Thymus (tissue), 11 donors: Measurements from ENCODE around the gene OR1E2. TPM values are rescaled to one million over a fixed set of nuclear protein-coding genes. Genes with fewer than 3 reads are reported as not detected.
"Not testable (repeated sequence)": the region's sequence is repeated elsewhere in the genome, so short reads cannot be mapped to it uniquely, and the experiment has no call there.

ENCODE experiments used
- DNase-seq, 9 donors: peaks; one replicate each; pipeline ENCODE4 v3.0.0-alpha.2; 2013; ENCODE audit warnings: low spot score in 9 of 9, low read depth in 6 of 9, missing footprints in 1 of 9
- H3K27ac ChIP-seq, 2 donors: one replicate each; pipeline ENCODE4 v1.5.1; 2013; ENCODE audit warnings: control low read depth in 1 of 2, low read depth in 1 of 2, low read length in 1 of 2, mild to moderate bottlenecking in 1 of 2, moderate library complexity in 1 of 2
- H3K27me3 ChIP-seq, 2 donors: one replicate each; pipeline ENCODE4 v1.5.1; 2013; ENCODE audit warnings: low read length in 1 of 2; ENCODE audit not compliant: control insufficient read depth in 2 of 2, insufficient read depth in 1 of 2
- H3K36me3 ChIP-seq, 2 donors: one replicate each; pipeline ENCODE4 v1.5.1; 2013; ENCODE audit warnings: low read length in 1 of 2, mild to moderate bottlenecking in 1 of 2, moderate library complexity in 1 of 2; ENCODE audit not compliant: control insufficient read depth in 2 of 2, insufficient read depth in 2 of 2
- H3K4me1 ChIP-seq, 2 donors: one replicate each; pipeline ENCODE4 v1.5.1; 2013; ENCODE audit warnings: low read length in 2 of 2; ENCODE audit not compliant: control insufficient read depth in 2 of 2, insufficient read depth in 2 of 2
- H3K4me3 ChIP-seq, 2 donors: one replicate each; pipeline ENCODE4 v1.5.1; 2013; ENCODE audit warnings: low read length in 2 of 2, control low read depth in 1 of 2, mild to moderate bottlenecking in 1 of 2
- H3K9me3 ChIP-seq, 2 donors: one replicate each; pipeline ENCODE4 v1.5.1; 2013; ENCODE audit warnings: low read length in 1 of 2, mild to moderate bottlenecking in 1 of 2; ENCODE audit not compliant: control insufficient read depth in 2 of 2, insufficient read depth in 1 of 2
- WGBS: extraction: QIAGEN DNeasy Blood & Tissue Kit; methylation state at CpG from one replicate; pipeline ENCODE4 v1.1.7; 2013; 5-methylcytosine and 5-hydroxymethylcytosine counted together
- polyA plus RNA-seq: library from polyadenylated mRNA; stranded (reverse); fragments of 200-250 nt; gene quantifications from one replicate; pipeline ENCODE4 v1.2.3, GENCODE V29; 2013
- total RNA-seq: library from RNA; stranded (reverse); fragments of 120-200 nt; gene quantifications from one replicate; pipeline ENCODE4 v1.2.4, GENCODE V29; 2013
- donor health status: healthy.

Gene OR1E2
- total and polyA plus RNA-seq, 2 donors, result 0.05 TPM; not detected in 1

DNA sequence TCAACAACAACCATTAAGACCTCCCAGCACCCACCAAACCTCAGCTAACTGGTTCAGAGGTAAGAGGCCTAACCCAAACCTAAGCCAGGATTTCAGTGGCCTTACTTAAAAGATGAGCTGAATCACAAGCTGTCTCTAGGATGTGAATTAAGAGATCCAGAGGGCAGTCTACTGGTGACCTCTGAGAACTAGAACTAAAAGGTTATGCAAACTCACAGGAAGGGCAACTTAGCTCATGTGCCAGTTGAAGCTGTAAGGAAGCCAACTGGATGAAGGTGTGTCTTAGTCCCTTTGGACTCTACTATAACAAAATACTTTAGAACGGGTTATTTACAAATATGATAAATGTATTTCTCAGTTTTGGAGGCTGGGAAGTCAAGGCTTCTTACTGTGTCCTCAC lies 32.7 kb upstream of the OR1E2 start:
- H3K27me3 ChIP-seq, H3K27ac ChIP-seq, H3K4me1 ChIP-seq, DNase-seq, H3K4me3 ChIP-seq, H3K9me3 ChIP-seq, H3K36me3 ChIP-seq: not testable (repeated sequence)
- 98% methylated on average over 1 of the region's 1 CpG for WGBS

GRCh38 chr17:3448059-3448665 lies 14.5 kb upstream of the OR1E2 start:
- Histone ChIP-seq H3K4me3 (no peak overlapping the region), H3K4me1 (no peaks in the 10 kb centered on the region), H3K27ac (no peak overlapping the region), H3K9me3 (no peaks in the 10 kb centered on the region), H3K36me3 (no peaks in the 10 kb centered on the region), H3K27me3 (no peaks in the 10 kb centered on the region)
- DNase-seq, result no peak
- WGBS, result 74% methylated on average over 2 of the region's 2 CpGs

DNA sequence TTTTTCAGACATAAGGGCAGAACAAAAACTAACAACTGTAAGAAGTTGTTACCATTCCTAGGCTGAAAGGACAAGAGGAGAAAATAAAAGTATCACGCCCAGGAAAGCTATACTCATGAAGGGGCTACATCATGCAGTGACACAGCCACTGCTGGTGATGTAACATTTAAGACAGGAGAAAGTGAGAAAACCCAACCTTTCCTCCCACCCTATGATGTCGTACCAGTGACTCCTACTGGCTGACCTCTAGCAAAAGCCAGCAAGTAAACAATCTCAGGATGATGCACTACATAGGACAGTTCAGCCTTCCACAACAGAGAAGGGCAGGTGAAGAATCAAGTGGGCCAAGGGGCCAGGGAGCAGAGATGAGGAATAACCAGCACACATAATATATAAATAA lies 14.0 kb upstream of the OR1E2 start:
- no peaks in the 10 kb centered on the region for H3K27me3 ChIP-seq
- DNase-seq, result peak in 2 of 9 donors; percentile 4 to 12
- H3K27ac ChIP-seq, result no peak overlapping the region
- WGBS, result 41% methylated on average over 2 of the region's 2 CpGs
- H3K36me3 ChIP-seq, result no peaks in the 10 kb centered on the region
- no peaks in the 10 kb centered on the region for H3K4me1 ChIP-seq
- no peaks in the 10 kb centered on the region for H3K9me3 ChIP-seq
- no peak overlapping the region for H3K4me3 ChIP-seq

DNA sequence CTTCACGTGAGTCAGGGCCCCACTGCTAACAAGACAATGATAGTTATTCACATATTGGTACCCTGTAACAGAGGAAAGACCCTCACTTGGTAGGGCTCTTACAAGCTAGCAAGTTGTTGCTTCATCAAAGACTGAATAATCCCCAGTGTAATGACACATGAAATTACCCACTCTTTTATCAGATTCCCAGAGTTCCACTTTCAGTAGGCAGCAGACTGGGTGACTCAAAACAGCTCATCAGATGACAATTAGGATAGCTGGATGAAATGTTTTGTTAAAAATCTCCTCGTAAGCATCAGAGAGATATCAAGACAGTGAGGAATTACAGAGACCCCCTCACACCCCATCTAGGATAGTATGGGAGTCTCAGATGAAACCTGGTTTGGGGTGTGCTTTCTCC lies 6.8 kb upstream of the OR1E2 start:
- Histone ChIP-seq H3K9me3 (no peaks in the 10 kb centered on the region), H3K36me3 (no peaks in the 10 kb centered on the region), H3K27ac (no peak overlapping the region), H3K27me3 (no peaks in the 10 kb centered on the region), H3K4me1 (no peaks in the 10 kb centered on the region), H3K4me3 (no peak overlapping the region)
- DNase-seq, result no peak
- 95% methylated on average over 2 of the region's 2 CpGs for WGBS

DNA sequence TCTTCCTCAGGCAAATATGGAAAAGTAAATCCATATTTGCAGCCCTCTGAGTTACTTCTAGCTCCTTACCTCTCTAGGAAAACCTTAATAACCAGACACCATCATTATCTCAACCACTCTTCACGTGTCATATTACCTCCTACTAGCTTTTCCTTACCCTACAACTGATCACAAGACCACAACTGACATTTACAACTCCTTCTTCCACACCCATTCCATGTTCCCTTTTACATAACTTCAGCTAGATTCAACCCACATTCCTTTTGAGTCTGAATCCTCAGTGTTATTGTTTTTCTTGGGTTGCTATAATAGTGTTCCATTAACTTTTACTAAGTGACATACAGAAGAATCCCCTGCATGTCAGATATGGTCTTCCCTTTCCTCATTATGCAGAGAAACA lies 4.7 kb upstream of the OR1E2 start:
- Histone ChIP-seq H3K9me3 (no peaks in the 10 kb centered on the region), H3K4me1 (no peaks in the 10 kb centered on the region), H3K4me3 (no peak overlapping the region), H3K36me3 (no peaks in the 10 kb centered on the region), H3K27me3 (no peaks in the 10 kb centered on the region), H3K27ac (no peak overlapping the region)
- whole genome bisulfite sequencing, result 81% methylated on average over 1 of the region's 1 CpG
- no peak for DNase-seq

DNA sequence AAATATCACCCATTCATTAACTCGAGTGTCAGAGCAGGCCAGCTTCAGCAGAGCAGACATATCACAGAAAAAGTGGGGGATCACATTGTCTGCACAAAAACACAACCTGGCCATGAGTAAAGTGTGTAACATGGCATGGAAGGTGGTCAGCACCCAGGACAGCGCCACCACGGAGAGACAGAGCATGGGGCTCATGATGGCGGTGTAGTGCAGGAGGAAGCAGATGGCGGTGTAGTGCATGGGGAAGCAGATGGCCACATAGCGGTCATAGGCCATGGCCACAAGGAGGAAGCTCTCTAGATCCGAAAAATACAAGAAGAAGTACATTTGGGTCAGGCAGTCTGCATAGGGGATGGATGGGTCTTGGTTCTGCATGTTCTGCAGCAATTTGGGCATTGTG lies 426 bp downstream of the OR1E2 start:
- not testable (repeated sequence) for H3K27me3 ChIP-seq, H3K4me1 ChIP-seq, H3K9me3 ChIP-seq, H3K36me3 ChIP-seq, H3K4me3 ChIP-seq, H3K27ac ChIP-seq
- 14% methylated on average over 7 of the region's 7 CpGs for WGBS
- DNase-seq, result peak in 2 of 9 donors; percentile 2 to 3

GRCh38 chr17:3418222-3418621 lies 15.4 kb downstream of the OR1E2 start:
- Histone ChIP-seq H3K4me3 (no peak overlapping the region), H3K27ac (no peak overlapping the region), H3K4me1 (no peaks in the 10 kb centered on the region), H3K36me3 (no peaks in the 10 kb centered on the region), H3K9me3 (no peaks in the 10 kb centered on the region), H3K27me3 (no peaks in the 10 kb centered on the region)
- WGBS, result 90% methylated on average over 2 of the region's 2 CpGs
- no peak for DNase-seq

DNA sequence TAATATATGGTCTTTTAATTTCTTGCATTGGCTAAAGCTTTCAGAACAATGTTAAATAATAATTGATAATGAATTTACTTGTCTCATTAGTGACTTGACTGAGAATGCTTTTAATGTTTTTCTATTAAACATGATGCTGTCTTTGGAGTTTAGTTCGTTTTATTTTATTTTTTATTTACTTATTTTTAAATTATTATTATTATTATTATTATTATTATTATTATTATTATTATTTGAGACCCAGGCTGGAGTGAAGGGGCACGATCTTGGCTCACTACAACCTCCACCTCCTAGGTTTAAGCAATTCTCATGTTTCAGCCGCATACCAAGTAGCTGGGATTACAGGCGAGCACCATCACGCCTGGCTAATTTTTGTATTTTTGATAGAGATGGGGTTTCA lies 18.0 kb downstream of the OR1E2 start:
- H3K36me3 ChIP-seq, result no peaks in the 10 kb centered on the region
- H3K9me3 ChIP-seq, result no peaks in the 10 kb centered on the region
- H3K4me3 ChIP-seq, result no peak overlapping the region
- H3K4me1 ChIP-seq, result no peaks in the 10 kb centered on the region
- no peak for DNase-seq
- H3K27me3 ChIP-seq, result no peaks in the 10 kb centered on the region
- 90% methylated on average over 5 of the region's 5 CpGs for WGBS
- no peak overlapping the region for H3K27ac ChIP-seq

- not testable (repeated sequence) for H3K27me3 ChIP-seq, H3K4me3 ChIP-seq, H3K27ac ChIP-seq, DNase-seq, H3K9me3 ChIP-seq, H3K36me3 ChIP-seq, H3K4me1 ChIP-seq
- 28% methylated on average over 3 of the region's 16 CpGs for WGBS
Observed at GRCh38 chr17:3412216-3412615, 21.4 kb downstream of the OR1E2 start.

- no peaks in the 10 kb centered on the region for H3K9me3 ChIP-seq
- DNase-seq, result no peak
- no peaks in the 10 kb centered on the region for H3K36me3 ChIP-seq
- no peaks in the 10 kb centered on the region for H3K4me1 ChIP-seq
- no peaks in the 10 kb centered on the region for H3K27me3 ChIP-seq
- 86% methylated on average over 3 of the region's 3 CpGs for WGBS
- H3K27ac ChIP-seq, result no peak within 1 kb of the TSS
- no peak within 1 kb of the TSS for H3K4me3 ChIP-seq
Observed at GRCh38 chr17:3411070-3411469, 22.6 kb downstream of the OR1E2 start, which contains the start of gene OR3A3. OR3A3 (plus strand) TSS chr17:3411370.
